HG03095 (cell line): ENCODE measurements around the gene DNPH1.
A peak's percentile ranks its signal among the peaks of the same experiment; 100 is the strongest.

Experiments
- ATAC-seq: cut with Tn5 transposase; IDR thresholded peaks from one replicate; pipeline ENCODE4 v1.9.1; 2021; ENCODE audit warnings: moderate library complexity; ENCODE audit not compliant: unreplicated experiment

The DNPH1 gene

GRCh38 chr6:43247114-43247999 is 18.1 kb upstream of the DNPH1 start:
- ATAC-seq, result peak; percentile 86

DNA sequence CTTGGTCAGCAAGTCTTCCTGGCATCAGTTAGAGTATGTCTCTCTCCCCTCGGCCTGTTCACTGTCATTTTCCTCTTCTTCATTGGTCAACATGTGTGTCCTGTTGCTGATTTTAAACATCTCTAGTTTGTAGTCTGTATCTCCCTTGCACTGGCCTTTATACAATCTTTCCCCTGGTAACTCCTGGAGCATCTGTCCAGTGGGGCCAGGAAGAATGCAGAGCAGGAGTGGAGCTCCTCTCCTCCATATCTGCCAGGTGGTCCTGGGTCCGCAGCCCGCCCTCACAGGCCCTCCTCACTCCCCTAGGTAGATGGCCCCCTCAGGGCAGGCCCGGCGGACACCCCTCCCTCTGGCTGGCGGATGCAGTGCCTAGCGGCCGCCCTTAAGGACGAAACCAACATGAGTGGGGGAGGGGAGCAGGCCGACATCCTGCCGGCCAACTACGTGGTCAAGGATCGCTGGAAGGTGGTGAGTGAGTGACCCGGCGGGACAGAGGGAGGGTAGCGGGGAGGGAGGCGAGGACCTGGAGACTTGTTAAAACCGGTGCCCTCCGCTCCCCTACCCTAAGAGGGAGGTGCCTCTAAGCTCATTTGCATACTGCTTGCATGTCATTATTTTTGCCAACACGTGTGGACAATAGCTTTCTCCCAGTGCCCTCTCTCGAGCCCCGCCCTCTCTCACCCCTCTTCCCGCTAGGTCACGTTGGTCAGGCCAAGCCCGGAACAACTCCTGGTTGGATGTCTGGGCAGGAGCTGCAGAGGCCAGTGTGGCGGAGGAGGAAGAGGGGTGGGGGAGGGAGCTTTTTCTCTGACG is 17.2 kb upstream of the DNPH1 start:
- ATAC-seq, result no peak

GRCh38 chr6:43243664-43244321 is 14.5 kb upstream of the DNPH1 start:
- ATAC-seq, result no peak

DNA sequence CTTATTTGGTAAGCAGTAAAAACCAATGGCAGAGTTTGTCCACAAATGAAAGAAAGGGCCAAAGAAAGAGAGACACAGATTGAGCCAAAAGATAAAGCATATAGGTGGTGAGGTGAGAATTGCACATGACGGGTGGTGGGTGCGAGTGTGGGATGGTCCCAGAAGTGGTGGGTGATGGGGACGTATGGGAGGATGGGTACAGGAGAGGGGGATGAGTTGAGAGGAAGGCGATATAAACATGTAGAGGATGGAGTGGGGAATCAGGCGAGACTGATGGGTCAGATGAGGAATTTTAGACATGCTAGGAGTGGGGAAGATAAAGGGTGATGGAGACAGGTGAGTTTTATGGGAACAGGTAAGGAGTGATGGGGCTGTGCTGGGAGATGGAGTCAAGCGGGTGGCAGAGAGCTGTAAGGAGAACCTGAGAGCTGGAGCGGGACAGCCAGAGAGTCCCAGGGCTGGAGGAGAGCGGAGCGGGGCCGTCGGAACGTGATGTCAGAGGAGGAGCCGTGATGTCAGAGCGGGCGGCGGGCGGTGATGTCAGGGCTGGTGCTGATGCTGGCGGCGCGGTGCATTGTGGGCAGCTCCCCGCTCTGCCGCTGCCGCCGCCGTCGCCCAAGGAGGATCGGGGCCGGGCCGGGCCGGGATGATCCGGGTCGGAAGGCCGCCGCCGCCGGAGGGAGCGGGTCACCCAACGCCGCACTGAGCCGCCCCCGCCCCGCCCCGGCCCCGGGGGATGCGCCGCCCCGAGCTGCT is 13.8 kb upstream of the DNPH1 start, which contains the start of gene TTBK1:
TTBK1 (plus strand) TSS at position 574 of the 756 bp plus-strand sequence. CDS start 3,180 bp downstream, outside the sequence.
- ATAC-seq, result no peak

DNA sequence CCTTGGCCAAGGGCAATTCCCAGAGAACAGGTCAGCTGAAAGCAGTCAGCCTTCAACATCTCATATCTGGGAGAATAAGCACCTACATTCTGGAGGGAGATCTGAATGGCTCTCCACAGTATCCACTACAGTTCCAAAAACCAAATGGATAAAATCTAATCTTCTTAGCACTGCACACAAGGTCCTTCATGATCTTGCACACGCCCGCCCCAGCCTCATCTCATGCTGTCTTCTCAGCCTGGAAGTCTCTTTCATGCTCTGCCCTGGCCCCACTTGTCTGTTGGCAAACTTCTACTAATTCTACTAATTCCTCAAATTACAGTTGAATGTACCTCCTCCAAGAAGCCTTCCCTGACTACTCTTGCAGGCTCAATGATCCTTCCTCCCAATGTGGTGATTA is 12.2 kb upstream of the DNPH1 start:
- no peak for ATAC-seq

DNA sequence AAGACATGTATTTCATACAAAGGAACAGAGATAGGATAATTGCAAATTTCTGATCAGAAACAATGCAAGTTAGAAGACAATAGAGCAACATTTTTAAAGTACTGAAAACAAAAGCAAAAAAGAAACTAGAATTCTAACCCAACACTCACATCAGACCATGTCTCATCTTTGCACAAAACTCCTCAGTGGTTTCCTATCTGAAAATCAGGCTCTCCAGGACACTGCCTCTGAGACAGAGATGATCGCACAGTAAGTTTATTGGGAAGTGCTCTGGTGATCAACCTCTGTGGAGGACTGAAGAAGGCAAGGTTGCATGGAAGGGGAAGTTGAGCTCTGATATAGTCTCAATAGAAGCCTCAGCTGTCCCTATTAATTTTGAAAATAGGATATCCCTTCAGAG is 11.7 kb upstream of the DNPH1 start:
- ATAC-seq, result no peak

GRCh38 chr6:43239054-43239453 is 9.8 kb upstream of the DNPH1 start:
- ATAC-seq, result no peak

GRCh38 chr6:43235841-43236240 is 6.6 kb upstream of the DNPH1 start:
- no peak for ATAC-seq

DNA sequence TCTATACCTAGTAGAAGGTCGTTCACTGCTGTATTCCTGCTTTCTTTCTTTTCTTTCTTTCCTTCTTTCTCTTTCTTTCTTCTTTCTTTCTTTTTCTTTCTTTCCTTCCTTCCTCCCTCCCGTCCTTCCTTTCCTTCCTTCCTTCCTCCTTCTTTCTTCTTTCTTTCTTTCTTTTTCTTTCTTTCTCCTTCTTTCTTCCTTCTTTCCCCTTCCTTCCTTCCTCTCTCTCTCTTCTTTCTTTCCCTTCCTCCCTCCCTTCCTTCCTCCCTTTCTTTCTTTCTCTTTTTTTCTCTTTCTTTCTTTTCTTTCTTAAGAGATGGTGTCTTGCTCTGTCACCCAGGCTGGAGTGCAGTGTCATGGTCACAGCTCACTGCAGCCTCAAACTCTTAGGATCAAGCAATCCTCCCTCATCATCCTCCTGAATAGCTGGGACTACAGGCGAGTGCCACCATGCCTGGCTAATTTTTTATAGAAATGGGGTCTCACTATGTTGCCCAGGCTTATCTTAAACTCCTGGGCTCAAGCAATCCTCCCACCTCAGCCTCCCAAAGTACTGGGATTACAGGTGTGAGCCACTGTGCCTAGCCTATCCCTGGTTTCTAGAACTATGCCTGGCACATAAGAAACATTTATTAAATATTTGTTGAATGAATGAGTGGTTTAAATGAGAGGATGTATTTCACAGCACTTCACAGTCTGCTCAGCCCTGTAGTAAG is 2.6 kb upstream of the DNPH1 start:
- no peak for ATAC-seq

DNA sequence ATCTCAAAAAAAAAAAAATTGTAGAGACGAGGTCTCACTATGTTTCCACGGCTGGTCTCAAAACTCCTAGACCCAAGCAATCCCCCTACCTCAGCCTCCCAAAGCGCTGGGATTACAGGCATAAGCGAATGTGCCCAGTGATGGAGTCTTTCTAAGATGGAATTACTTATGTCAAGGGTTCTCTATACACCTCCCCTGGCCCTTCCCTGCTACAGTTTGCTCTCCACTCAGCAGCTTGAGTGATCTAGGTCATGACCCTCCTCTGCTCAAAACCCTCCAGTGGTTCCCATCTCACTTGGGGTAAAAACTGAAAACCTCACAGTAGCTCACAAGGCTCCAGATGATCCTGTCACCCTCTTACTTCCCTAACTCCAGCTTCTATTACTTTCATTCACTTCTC is 1.8 kb upstream of the DNPH1 start:
- no peak for ATAC-seq

GRCh38 chr6:43229803-43230620 is 731 bp upstream of the DNPH1 start:
- no peak for ATAC-seq

- ATAC-seq, result no peak
Observed at GRCh38 chr6:43226192-43226851, 3.0 kb downstream of the DNPH1 start.

GRCh38 chr6:43223175-43223574 is 6.1 kb downstream of the DNPH1 start:
- ATAC-seq, result no peak

DNA sequence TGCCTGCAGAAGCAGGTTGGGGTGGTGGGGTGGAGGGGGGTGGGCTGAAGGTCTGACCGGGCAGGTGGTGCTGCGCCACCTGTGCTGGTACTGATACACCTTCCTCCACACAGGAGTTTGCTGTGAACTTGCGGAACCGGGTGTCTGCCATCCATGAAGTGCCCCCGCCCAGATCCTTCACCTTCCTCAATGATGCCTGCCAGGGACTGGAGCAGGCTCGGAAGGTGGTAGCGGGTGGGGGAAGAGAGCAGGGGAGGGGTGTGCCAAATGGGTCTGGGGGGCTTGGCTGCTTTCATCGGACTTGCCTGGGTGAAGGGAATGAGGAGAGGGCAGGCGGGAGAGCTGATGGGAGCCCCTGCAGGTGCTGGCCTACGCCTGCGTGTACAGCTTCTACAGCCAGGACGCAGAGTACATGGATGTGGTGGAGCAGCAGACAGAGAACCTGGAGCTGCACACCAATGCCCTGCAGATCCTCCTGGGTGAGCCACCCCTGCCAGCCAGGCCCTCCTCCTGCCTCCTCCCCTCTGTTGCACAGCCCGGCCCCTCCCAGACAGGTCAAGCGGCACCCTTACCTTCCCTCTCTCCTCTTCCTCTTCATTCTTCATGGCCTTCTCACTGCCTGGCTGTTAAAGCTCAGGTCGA is 6.7 kb downstream of the DNPH1 start:
- ATAC-seq, result no peak

- ATAC-seq, result no peak
Observed at GRCh38 chr6:43221046-43221972, 8.0 kb downstream of the DNPH1 start.

GRCh38 chr6:43220439-43220951 is 8.8 kb downstream of the DNPH1 start:
- no peak for ATAC-seq

GRCh38 chr6:43219814-43220213 is 9.5 kb downstream of the DNPH1 start:
- ATAC-seq, result no peak
